ENCODE results near the gene ALCAM. TPM values are rescaled to one million over a fixed set of nuclear protein-coding genes. Genes with fewer than 3 reads are reported as not detected.

Gene ALCAM
- total and polyA plus RNA-seq, 2 of the 8 experiments (the other 6 are each of a cell fraction or from before 2014, with no cell fraction given), result 10.8 to 33.0 TPM

- TF ChIP-seq ASH2L (IDR thresholded peaks at IDR 0.05; ENCODE audit: low read length), result no peak
Measured at GRCh38 chr3:105387122-105387751, 20.5 kb downstream of the ALCAM start (continued).

All from H1 (cell line).